NCI-H2107 treated with DMSO at 0.1 percent for 48 hours (cell line): ENCODE data around the gene EFNA3.
"Not testable (repeated sequence)": the region's sequence is repeated elsewhere in the genome, so short reads cannot be mapped to it uniquely, and the experiment has no call there.

Source experiments
- DNase-seq: peaks from one replicate; lab custom pipeline; 2025; ENCODE audit not compliant: unreplicated experiment; lab: John Stamatoyannopoulos, UW

EFNA3 gene

GRCh38 chr1:155107309-155108264 lies 28.9 kb downstream of the EFNA3 start:
- DNase-seq, result no peak

GRCh38 chr1:155108296-155108695 lies 29.7 kb downstream of the EFNA3 start:
- DNase-seq, result no peak

- DNase-seq, result no peak
Observed at GRCh38 chr1:155110381-155110780, 31.7 kb downstream of the EFNA3 start.

- DNase-seq, result no peak
Observed at GRCh38 chr1:155110826-155111225, 32.2 kb downstream of the EFNA3 start.

GRCh38 chr1:155113450-155113980 lies 34.9 kb downstream of the EFNA3 start:
- DNase-seq, result no peak

- DNase-seq, result no peak
Observed at GRCh38 chr1:155116113-155116764, 37.6 kb downstream of the EFNA3 start.

- peak; percentile 39 for DNase-seq
Observed at GRCh38 chr1:155117610-155118009, 39.0 kb downstream of the EFNA3 start.

GRCh38 chr1:155118090-155118489 lies 39.5 kb downstream of the EFNA3 start:
- DNase-seq, result not testable (repeated sequence)

GRCh38 chr1:155120253-155120652 lies 41.6 kb downstream of the EFNA3 start:
- no peak for DNase-seq

GRCh38 chr1:155121249-155121648 lies 42.6 kb downstream of the EFNA3 start:
- no peak for DNase-seq

- no peak for DNase-seq
Observed at GRCh38 chr1:155122308-155122707, 43.7 kb downstream of the EFNA3 start.

GRCh38 chr1:155123801-155124200 lies 45.2 kb downstream of the EFNA3 start:
- DNase-seq, result no peak

- no peak for DNase-seq
Observed at GRCh38 chr1:155124503-155125463, 46.1 kb downstream of the EFNA3 start.

- no peak for DNase-seq
Observed at GRCh38 chr1:155125511-155125945, 46.9 kb downstream of the EFNA3 start.

GRCh38 chr1:155125946-155126555 lies 47.4 kb downstream of the EFNA3 start:
- no peak for DNase-seq

GRCh38 chr1:155126556-155127104 lies 48.0 kb downstream of the EFNA3 start:
- peak; percentile 56 for DNase-seq

GRCh38 chr1:155127105-155127966 lies 48.7 kb downstream of the EFNA3 start, which contains the start of gene EFNA1:
Gene EFNA1, plus strand, starts transcription at chr1:155127876. Its CDS starts 102 bp downstream, at chr1:155127978.
- peak; percentile 51 for DNase-seq

- DNase-seq, result no peak
Observed at GRCh38 chr1:155127967-155128754, 49.5 kb downstream of the EFNA3 start.
